Heart right ventricle (tissue), 16 donors: ENCODE results near the gene NIF3L1. TPM values are rescaled to one million over a fixed set of nuclear protein-coding genes. Genes with fewer than 3 reads are reported as not detected.

Experiments
- ATAC-seq, 8 donors: fragments of 200-7000 bp; cut with Tn5 transposase; one replicate each; pipeline ENCODE4 v1.9.1; 2020; ENCODE audit warnings: mild to moderate bottlenecking in 8 of 8, moderate library complexity in 8 of 8, moderate number of reproducible peaks in 1 of 8
- DNase-seq, 2 donors: peaks; one replicate each; pipeline ENCODE4 v3.0.0-alpha.2; 2020
- H3K27ac ChIP-seq, 10 donors: fragments of 200-600 bp; sonication (generic) in 2 of 10; one replicate each; pipeline versions ENCODE4 v1.5.0 to v1.8.0; 2020 to 2022; ENCODE audit warnings: mild to moderate bottlenecking in 3 of 10
- H3K27me3 ChIP-seq, 7 donors: fragments of 200-600 bp; one replicate each; pipeline ENCODE4 v1.8.0; 2021 to 2022; ENCODE audit warnings: mild to moderate bottlenecking in 2 of 7
- H3K36me3 ChIP-seq, 9 donors: fragments of 200-600 bp; sonication (generic) in 1 of 9; one replicate each; pipeline versions ENCODE4 v1.5.0 to v1.8.0; 2020 to 2022; ENCODE audit warnings: mild to moderate bottlenecking in 2 of 9
- H3K4me1 ChIP-seq, 9 donors: fragments of 200-600 bp; sonication (generic) in 1 of 9; one replicate each; pipeline versions ENCODE4 v1.5.0 to v1.8.0; 2020 to 2022; ENCODE audit warnings: mild to moderate bottlenecking in 4 of 9
- H3K4me3 ChIP-seq, 10 donors: fragments of 200-600 bp; sonication (generic) in 2 of 10; one replicate each; pipeline versions ENCODE4 v1.5.0 to v1.8.0; 2020 to 2022; ENCODE audit warnings: mild to moderate bottlenecking in 7 of 10, moderate library complexity in 2 of 10
- H3K9me3 ChIP-seq, 11 donors: fragments of 200-600 bp in 10 of 11; sonication (generic) in 2 of 11; one replicate each; pipeline versions ENCODE4 v1.5.0 to v1.8.0; 2013 to 2022; ENCODE audit warnings: mild to moderate bottlenecking in 2 of 11, control low read depth in 1 of 11, moderate library complexity in 1 of 11
- WGBS, 2 donors: extraction: QIAGEN DNeasy Blood & Tissue Kit; methylation state at CpG; one replicate each; pipeline ENCODE4 v1.1.7; 2013; ENCODE audit warnings: inconsistent platforms in 1 of 2; 5-methylcytosine and 5-hydroxymethylcytosine counted together
- intact Hi-C, 10 donors: fragments of 100-400 bp; cut with DNase I; formaldehyde crosslinking; loops; one replicate each; pipeline versions ENCODE4 v1.11.1 to v1.14.2; 2022
- polyA plus RNA-seq, 2 donors: library from polyadenylated mRNA; stranded (reverse); fragments of 200-250 nt; gene quantifications; one replicate each; pipeline ENCODE4 v1.2.3, GENCODE V29; 2013
- total RNA-seq, 10 donors: library from RNA; stranded (reverse); fragmentation: NEBNext Ultra II Directional in 3 of 10; extraction: Animal tissue kit (Norgen Biotek cat#: 25700) in 3 of 10; gene quantifications; one replicate each; pipeline versions ENCODE4 v1.2.1 to v1.2.4, GENCODE V29; 2021 to 2023
- TF ChIP-seq, protein P1 (sequence below), 9 donors: fragments of 200-600 bp; sonication (generic) in 2 of 9; IDR thresholded peaks; one replicate each; pipeline versions ENCODE4 v1.5.0 to v1.8.0; 2021 to 2022; ENCODE audit warnings: antibody characterized with exemption in 9 of 9, mild to moderate bottlenecking in 5 of 9, moderate library complexity in 1 of 9
- donor health status: Arrhythmogenic right ventricular cardiomyopathy.
- donor health status: ischemic (EF 13 %, LVEDD 7.1; RV severe dilation, severe dysfunction).
- donor health status: healthy with polysubstance abuse.
- donor health status: DM: no; HTN: yes; CAD: no.
- donor health status: DM: no; HTN: no; CAD: no.
- donor health status: ischemic (EF 25% LVEDD 6.9; RV normal size, moderate dysfunction).
- donor health status: ischemic (EF 25% LVEDD 5.7; RV mildly dilated, moderate dysfunction).
- donor health status: healthy.
- donor health status: DM: yes; HTN: yes; CAD: no.
- donor health status: Ischemic cardiomyopathy.
- donor health status: ischemic (EF 35%, LVEDD 5.7; RV mildly dilated, moderate dysfunction).
- donor health status: nonischemic (EF 11% LVEDD 7.7; RV severe dilation, severe dysfunction).
- donor health status: DM: yes; HTN: yes; CAD: no.
- donor health status: PGD.
- donor health status: ischemic (EF 29% LVEDD 5.4; RV normal size, mild dysfunction).
- donor health status: nonischemic (EF 23%, LVEDD 6.1; RV moderate dilation, normal function).

NIF3L1 gene
- total and polyA plus RNA-seq, 12 donors: 10.5 to 31.7 (median 20.7) TPM

DNA sequence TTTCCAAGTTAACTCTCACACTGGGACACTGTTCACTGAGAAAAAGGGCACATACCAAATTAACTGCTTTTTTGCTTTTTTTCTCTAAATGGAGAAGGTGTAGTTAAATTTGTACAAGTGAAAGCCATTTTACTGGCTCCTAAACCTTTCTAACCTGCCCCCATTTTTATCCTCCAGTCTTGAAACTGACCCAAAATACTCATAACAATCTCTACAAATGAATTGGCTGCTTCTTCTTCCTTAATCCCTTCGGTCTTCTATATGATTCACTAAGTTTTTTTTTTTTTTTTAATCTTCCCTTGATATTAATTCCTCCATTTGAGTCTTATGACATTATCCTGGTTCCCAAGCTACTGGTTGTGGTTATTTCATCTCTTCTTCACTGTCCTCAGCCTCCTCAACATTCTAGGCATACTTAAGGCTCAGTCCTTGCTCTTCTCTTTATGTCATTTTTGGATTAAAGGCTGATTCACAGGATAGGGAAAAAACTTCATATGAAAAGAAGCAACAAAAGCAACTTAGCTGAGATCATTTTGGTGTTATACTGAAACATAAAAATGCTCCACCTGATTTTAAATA is 54.4 kb downstream of the NIF3L1 start:
- no peak for DNase-seq
- Histone ChIP-seq H3K9me3 (no peaks in the 10 kb centered on the region), H3K27ac (no peak overlapping the region), H3K36me3 (peaks cover 0 to 100% (median 62%) of the 10 kb centered on the region in 9 donors), H3K4me3 (no peak overlapping the region), H3K4me1 (no peaks in the 10 kb centered on the region), H3K27me3 (no peaks in the 10 kb centered on the region)
- TF ChIP-seq, protein P1, sequence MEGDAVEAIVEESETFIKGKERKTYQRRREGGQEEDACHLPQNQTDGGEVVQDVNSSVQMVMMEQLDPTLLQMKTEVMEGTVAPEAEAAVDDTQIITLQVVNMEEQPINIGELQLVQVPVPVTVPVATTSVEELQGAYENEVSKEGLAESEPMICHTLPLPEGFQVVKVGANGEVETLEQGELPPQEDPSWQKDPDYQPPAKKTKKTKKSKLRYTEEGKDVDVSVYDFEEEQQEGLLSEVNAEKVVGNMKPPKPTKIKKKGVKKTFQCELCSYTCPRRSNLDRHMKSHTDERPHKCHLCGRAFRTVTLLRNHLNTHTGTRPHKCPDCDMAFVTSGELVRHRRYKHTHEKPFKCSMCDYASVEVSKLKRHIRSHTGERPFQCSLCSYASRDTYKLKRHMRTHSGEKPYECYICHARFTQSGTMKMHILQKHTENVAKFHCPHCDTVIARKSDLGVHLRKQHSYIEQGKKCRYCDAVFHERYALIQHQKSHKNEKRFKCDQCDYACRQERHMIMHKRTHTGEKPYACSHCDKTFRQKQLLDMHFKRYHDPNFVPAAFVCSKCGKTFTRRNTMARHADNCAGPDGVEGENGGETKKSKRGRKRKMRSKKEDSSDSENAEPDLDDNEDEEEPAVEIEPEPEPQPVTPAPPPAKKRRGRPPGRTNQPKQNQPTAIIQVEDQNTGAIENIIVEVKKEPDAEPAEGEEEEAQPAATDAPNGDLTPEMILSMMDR (IDR thresholded peaks at IDR 0.05): no peak
- intact Hi-C loops: loop anchor here in 1 of 10 donors (10.0 kb wide), 1 partner anchor 51 kb away; no protein-coding TSS in a partner anchor
- ATAC-seq: no peak
- 84 to 90% methylated on average over 1 of the region's 1 CpG for WGBS, 2 donors

DNA sequence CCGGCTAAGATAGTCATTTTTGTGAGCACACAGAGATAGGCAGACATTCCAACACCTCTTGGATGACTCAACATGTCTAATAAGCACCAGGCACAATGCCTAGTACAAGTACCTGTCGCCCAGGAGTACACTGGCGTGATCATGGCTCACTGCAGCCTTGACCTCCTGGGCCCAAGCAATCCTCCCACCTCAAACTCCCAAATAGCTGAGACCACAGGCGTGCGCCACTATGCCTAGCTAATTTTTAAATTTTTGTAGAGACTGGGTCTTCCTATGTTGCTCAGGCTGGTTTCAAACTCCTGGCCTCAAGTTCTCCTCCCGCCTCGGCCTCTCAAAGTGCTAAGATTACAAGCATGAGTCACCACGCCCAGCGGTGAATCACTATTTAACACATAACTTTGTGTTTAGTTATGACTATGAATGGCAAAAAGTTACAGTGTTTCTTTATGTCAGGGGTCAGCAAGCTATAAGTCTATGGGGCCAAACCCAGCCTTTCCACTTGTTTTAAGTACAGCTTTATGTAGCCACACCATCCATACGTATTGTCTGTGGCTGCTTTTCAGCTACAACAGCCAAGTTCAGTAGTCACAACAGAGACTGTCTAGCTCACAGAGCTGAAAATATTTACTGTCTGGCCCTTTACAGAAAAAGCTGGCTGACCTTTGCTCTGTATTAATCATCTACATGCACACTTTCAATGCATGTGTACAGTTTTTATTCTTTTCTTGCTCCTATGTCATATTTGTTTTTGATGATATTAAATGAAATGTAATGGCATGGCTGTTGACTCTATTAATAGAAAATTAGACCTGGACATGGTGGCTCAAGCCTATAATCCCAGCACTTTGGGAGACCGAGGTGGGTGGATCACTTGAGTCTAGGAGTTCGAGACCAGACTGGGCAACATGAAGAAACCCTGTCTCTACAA is 55.6 kb downstream of the NIF3L1 start:
- 92 to 95% methylated on average over 12 of the region's 12 CpGs for WGBS, 2 donors

DNA sequence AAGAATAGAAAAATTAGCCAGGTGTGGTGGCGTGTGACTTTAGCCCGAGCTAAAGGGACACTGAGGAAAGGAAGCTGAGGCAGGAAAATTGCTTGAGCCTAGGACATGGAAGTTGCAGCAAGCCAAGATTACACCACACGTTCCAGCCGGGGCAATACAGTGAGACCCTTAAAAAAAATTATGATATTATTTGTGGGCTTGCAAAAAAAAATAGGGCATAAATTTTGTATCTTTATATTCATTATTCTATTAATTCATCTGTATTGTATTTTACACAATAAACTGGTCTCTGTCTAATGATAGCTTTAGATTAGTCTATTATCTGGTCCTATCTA is 56.2 kb downstream of the NIF3L1 start:
- intact Hi-C loops: loop anchor here in 1 of 10 donors (10.0 kb wide), 1 partner anchor 49 kb away; no protein-coding TSS in a partner anchor
- Histone ChIP-seq H3K27me3 (no peaks in the 10 kb centered on the region), H3K4me1 (peaks cover 0 to 4% (median 0%) of the 10 kb centered on the region in 9 donors), H3K9me3 (no peaks in the 10 kb centered on the region), H3K27ac (no peak overlapping the region), H3K4me3 (no peak overlapping the region), H3K36me3 (peaks cover 0 to 100% (median 61%) of the 10 kb centered on the region in 9 donors)
- TF ChIP-seq, protein P1 (IDR thresholded peaks at IDR 0.05): no peak
- 94 to 96% methylated on average over 4 of the region's 4 CpGs for WGBS, 2 donors
- ATAC-seq (no peak), DNase-seq (no peak)

More for the DNA sequence above, 55.6 kb downstream of the NIF3L1 start:
- Histone ChIP-seq H3K9me3 (no peaks in the 10 kb centered on the region), H3K27me3 (no peaks in the 10 kb centered on the region), H3K36me3 (peaks cover 0 to 100% (median 66%) of the 10 kb centered on the region in 9 donors), H3K4me3 (no peak overlapping the region), H3K4me1 (peaks cover 0 to 2% (median 0%) of the 10 kb centered on the region in 9 donors), H3K27ac (no peak overlapping the region)
- intact Hi-C loops: loop anchor here in 1 of 10 donors (10.0 kb wide), 1 partner anchor 50 kb away; no protein-coding TSS in a partner anchor
- ATAC-seq: no peak
- no peak for DNase-seq
- TF ChIP-seq, protein P1 (IDR thresholded peaks at IDR 0.05): no peak

DNA sequence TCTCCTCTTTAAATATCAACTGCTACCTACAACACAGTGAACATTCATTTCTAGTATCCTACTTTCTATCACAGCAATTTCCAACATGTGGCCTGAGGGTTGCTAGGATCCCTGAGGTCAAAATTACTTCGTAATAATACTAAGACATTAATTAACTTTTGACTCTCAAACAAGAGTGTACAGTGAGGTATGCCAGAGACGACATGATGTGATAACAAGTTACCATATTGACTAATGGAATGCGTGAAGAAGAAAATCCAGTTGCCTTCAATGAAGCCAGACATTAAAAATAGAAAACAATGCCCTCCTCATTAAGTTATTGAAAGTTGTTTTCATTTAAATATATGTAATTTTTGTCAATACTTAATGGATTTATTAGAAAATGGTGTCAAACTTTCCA is 61.2 kb downstream of the NIF3L1 start:
- TF ChIP-seq, protein P1 (IDR thresholded peaks at IDR 0.05): no peak
- WGBS, 2 donors: 44 to 53% methylated on average over 3 of the region's 3 CpGs
- H3K4me3 ChIP-seq: no peak overlapping the region
- H3K36me3 ChIP-seq: peaks cover 0 to 100% (median 30%) of the 10 kb centered on the region in 9 donors
- intact Hi-C loops: no loop called here
- no peak for DNase-seq
- H3K27me3 ChIP-seq: no peaks in the 10 kb centered on the region
- H3K9me3 ChIP-seq: no peaks in the 10 kb centered on the region
- peak overlapping the region in 5 of 10 donors; percentile 11 to 56 (median 44) for H3K27ac ChIP-seq
- peaks cover 0 to 10% (median 4%) of the 10 kb centered on the region in 9 donors for H3K4me1 ChIP-seq
- ATAC-seq: peak in 5 of 8 donors; percentile 41 to 70 (median 58)
